Endothelial cell of umbilical vein (primary cell): ENCODE data around the gene POU6F2. TPM values are rescaled to one million over a fixed set of nuclear protein-coding genes. Genes with fewer than 3 reads are reported as not detected.

Source experiments
- BruUV-seq: library from RNA; stranded (reverse); fragments of 400-500 nt; replicated peaks from 2 replicates; lab custom pipeline; 2021; lab: Mats Ljungman, UMichigan
- CTCF ChIA-PET: fragments of 300-600, 350-600 bp; sonication (Branson Sonifier 250); formaldehyde crosslinking; loops from one replicate; lab custom pipeline; 2021; ENCODE audit warnings: antibody characterized with exemption, inconsistent platforms; lab: Charles Lee
- POLR2A ChIA-PET: fragments of 300-600, 350-600 bp; sonication (Branson Sonifier 250); formaldehyde crosslinking; loops from one replicate; lab custom pipeline; 2021; ENCODE audit warnings: antibody characterized with exemption, inconsistent platforms; lab: Charles Lee
- DNase-seq: peaks from one replicate; pipeline ENCODE4 v3.0.0-alpha.2; 2011; ENCODE audit warnings: low read depth, low spot score
- FAIRE-seq: peaks from 2 replicates; lab custom pipeline; 2011; peaks lifted over from hg19 to GRCh38; lab: Jason Lieb, UNC
- H2AFZ ChIP-seq: 2 replicates; pipeline ENCODE4 v1.6.0; 2012; ENCODE audit warnings: low read depth, low read length, control low read depth, inconsistent platforms
- H3K27ac ChIP-seq: 2 replicates; pipeline ENCODE4 v1.5.1; 2011; ENCODE audit warnings: low read depth, mild to moderate bottlenecking, control low read depth, low read length, moderate library complexity; ENCODE audit not compliant: insufficient read depth
- H3K27me3 ChIP-seq, 2 experiments: 2 replicates each; pipeline versions ENCODE4 v1.6.0 to v1.6.1; 2011; ENCODE audit warnings: low read length in 2 of 2, mixed read lengths in 1 of 2; ENCODE audit not compliant: control insufficient read depth in 2 of 2, insufficient read depth in 2 of 2
- H3K36me3 ChIP-seq, 2 experiments: 2 replicates in 1 of 2; 3 replicates in 1 of 2; pipeline ENCODE4 v1.5.1; 2011; ENCODE audit warnings: low read length in 2 of 2, mild to moderate bottlenecking in 1 of 2, moderate library complexity in 1 of 2; ENCODE audit not compliant: control insufficient read depth in 2 of 2, insufficient read depth in 2 of 2; ENCODE audit errors: extremely low read depth in 1 of 2
- H3K4me1 ChIP-seq: 3 replicates; pipeline ENCODE4 v1.5.1; 2011; ENCODE audit warnings: mild to moderate bottlenecking, low read length; ENCODE audit not compliant: control insufficient read depth, insufficient read depth; ENCODE audit errors: extremely low read depth
- H3K4me2 ChIP-seq: 2 replicates; pipeline ENCODE4 v1.6.1; 2011; ENCODE audit warnings: low read length, control low read depth, mixed read lengths; ENCODE audit not compliant: insufficient read depth
- H3K4me3 ChIP-seq, 3 experiments: fragments of 200-600 bp in 1 of 3; sonication (generic), shearing (Covaris generic) in 1 of 3; replicated peaks in 1 of 3; 2 replicates each; pipeline ENCODE4 v1.5.1; 2011 to 2016; ENCODE audit warnings: control low read depth in 3 of 3, low read length in 3 of 3, mild to moderate bottlenecking in 2 of 3, inconsistent platforms in 1 of 3, low read depth in 1 of 3, moderate library complexity in 1 of 3; ENCODE audit not compliant: insufficient read depth in 1 of 3
- H3K79me2 ChIP-seq: 2 replicates; pipeline ENCODE4 v1.6.0; 2012; ENCODE audit warnings: low read length, inconsistent platforms; ENCODE audit not compliant: control insufficient read depth, insufficient read depth
- H3K9ac ChIP-seq: replicated peaks from 2 replicates; pipeline ENCODE3; 2011; ENCODE audit warnings: low read length, control low read depth; ENCODE audit not compliant: insufficient read depth; ENCODE audit errors: extremely low read depth
- H3K9me1 ChIP-seq: replicated peaks from 3 replicates; pipeline ENCODE4 v1.6.0; 2011; ENCODE audit warnings: mild to moderate bottlenecking, low read length; ENCODE audit not compliant: control insufficient read depth, insufficient read depth; ENCODE audit errors: extremely low read depth
- H3K9me3 ChIP-seq: replicated peaks from 2 replicates; pipeline ENCODE4 v1.5.1; 2012; ENCODE audit warnings: low read length, inconsistent platforms; ENCODE audit not compliant: control insufficient read depth, insufficient read depth
- H4K20me1 ChIP-seq: replicated peaks from 2 replicates; pipeline ENCODE3; 2011; ENCODE audit warnings: mild to moderate bottlenecking, low read length; ENCODE audit not compliant: control insufficient read depth, insufficient read depth; ENCODE audit errors: extremely low read depth
- GATA2 ChIP-seq: IDR thresholded peaks from 2 replicates; pipeline ENCODE4 v1.7.0; 2011; ENCODE audit warnings: low read depth, mild to moderate bottlenecking, moderate library complexity, mixed read lengths, low read length; ENCODE audit not compliant: insufficient read length, insufficient read depth
- dilution Hi-C: fragments of 300-500 bp; cut with MboI; formaldehyde crosslinking; loops from one replicate; pipeline ENCODE4 v1.15.0; 2019; ENCODE audit warnings: low sequenced_read_pairs; ENCODE audit not compliant: extremely low pct_ligation_motif_present
- intact Hi-C: fragments of 100-400 bp; cut with micrococcal nuclease; formaldehyde crosslinking; loops from one replicate; pipeline ENCODE4 v1.10.0; 2022
- polyA plus RNA-seq, 4 experiments: library from polyadenylated mRNA; depleted of rRNA in 3 of 4; stranded (reverse) in 3 of 4; unstranded in 1 of 4; fragments of >200 nt; gene quantifications; 2 replicates each; pipeline versions ENCODE4 v1.2.1 to v1.2.3, GENCODE V29; 2011 to 2012; ENCODE audit warnings: missing spikeins in 1 of 4
- total RNA-seq: library from RNA; stranded (reverse); gene quantifications from 2 replicates; pipeline ENCODE4 v1.2.3, GENCODE V29; 2021
- TF ChIP-seq, protein P1 (sequence below): IDR thresholded peaks from 2 replicates; pipeline ENCODE4 v1.6.1; 2011; ENCODE audit not compliant: insufficient read depth, insufficient read length

POU6F2 gene
- total and polyA plus RNA-seq, 2 donors (not counting 3 experiments of a cell fraction or from before 2014, with no cell fraction given) = 0.29 TPM; not detected in 1

DNA sequence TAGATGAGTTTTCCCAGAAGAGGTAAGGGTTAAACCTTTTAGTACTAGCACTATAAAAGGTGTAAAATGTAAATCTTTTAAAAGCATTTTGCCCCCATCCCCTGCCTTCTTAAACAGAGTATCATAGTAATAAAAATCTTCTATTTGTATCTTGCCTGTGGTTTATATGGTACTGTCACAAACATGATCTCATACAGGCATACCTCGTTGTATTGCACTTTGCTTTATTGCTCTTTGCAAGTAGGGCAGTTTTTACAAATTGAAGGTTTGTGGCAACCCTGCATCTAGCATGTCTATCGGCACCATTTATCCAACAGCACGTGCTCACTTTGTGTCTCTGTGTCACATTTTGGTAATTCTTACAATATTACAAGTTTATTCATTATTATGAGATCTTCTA lies 389.7 kb downstream of the POU6F2 start:
- DNase-seq = no peak
- dilution Hi-C loops (no loop called here), intact Hi-C loops (no loop called here)
- Histone ChIP-seq H3K4me3 (no peak overlapping the region), H3K9me1 (no peaks in the 10 kb centered on the region), H3K9ac (no peak overlapping the region), H3K27me3 (no peaks in the 10 kb centered on the region), H4K20me1 (no peaks in the 10 kb centered on the region), H3K79me2 (no peaks in the 10 kb centered on the region), H3K4me1 (no peaks in the 10 kb centered on the region), H3K9me3 (no peaks in the 10 kb centered on the region), H3K27ac (no peak overlapping the region), H3K4me2 (no peak overlapping the region), H2AFZ (no peak overlapping the region), H3K36me3 (no peaks in the 10 kb centered on the region)
- no peak for FAIRE-seq
- BruUV-seq = no TSS peak
- TF ChIP-seq, protein P1, sequence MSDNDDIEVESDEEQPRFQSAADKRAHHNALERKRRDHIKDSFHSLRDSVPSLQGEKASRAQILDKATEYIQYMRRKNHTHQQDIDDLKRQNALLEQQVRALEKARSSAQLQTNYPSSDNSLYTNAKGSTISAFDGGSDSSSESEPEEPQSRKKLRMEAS = no peak
- ChIA-PET CTCF (no interaction called here), POLR2A (no interaction called here)

DNA sequence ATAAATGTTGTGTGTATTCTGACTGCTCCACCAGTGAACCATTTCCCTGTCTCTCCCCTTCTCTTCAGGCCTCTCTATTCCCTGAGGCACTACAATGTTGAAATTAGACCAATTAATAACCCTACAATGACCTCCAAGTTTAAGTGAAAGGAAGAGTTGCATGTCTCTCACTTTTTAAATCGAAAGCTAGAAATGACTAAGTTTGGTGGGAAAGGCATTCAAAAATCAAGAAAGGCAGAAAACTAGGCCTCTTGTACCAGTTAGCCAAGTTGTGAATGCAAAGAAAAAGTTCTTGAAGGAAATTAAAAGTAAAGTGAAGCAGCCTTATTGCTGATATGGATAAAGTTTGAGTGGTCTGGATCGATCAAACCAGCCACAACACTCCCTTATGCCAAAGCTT lies 390.2 kb downstream of the POU6F2 start:
- BruUV-seq = no TSS peak
- no peak for DNase-seq
- ChIA-PET CTCF (interaction anchor here (0.6 to 1.0 kb wide), 2 partner anchors 14 to 47 kb away, joined by 3 read pairs; no protein-coding TSS in a partner anchor), POLR2A (no interaction called here)
- Histone ChIP-seq H3K9me3 (no peaks in the 10 kb centered on the region), H3K27ac (no peak overlapping the region), H3K4me3 (no peak overlapping the region), H3K79me2 (no peaks in the 10 kb centered on the region), H3K9me1 (no peaks in the 10 kb centered on the region), H3K9ac (no peak overlapping the region), H3K4me2 (no peak overlapping the region), H3K36me3 (no peaks in the 10 kb centered on the region), H3K4me1 (no peaks in the 10 kb centered on the region), H2AFZ (no peak overlapping the region), H4K20me1 (no peaks in the 10 kb centered on the region), H3K27me3 (no peaks in the 10 kb centered on the region)
- dilution Hi-C loops (no loop called here), intact Hi-C loops (no loop called here)
- TF ChIP-seq GATA2 = no peak
- no peak for FAIRE-seq
